HG03432 (cell line): ENCODE results near the gene ABAT.
"Not testable (repeated sequence)": the region's sequence is repeated elsewhere in the genome, so short reads cannot be mapped to it uniquely, and the experiment has no call there.

Experiments
- ATAC-seq: cut with Tn5 transposase; IDR thresholded peaks from one replicate; pipeline ENCODE4 v1.9.1; 2021; ENCODE audit warnings: mild to moderate bottlenecking, moderate library complexity; ENCODE audit not compliant: unreplicated experiment

ABAT gene

GRCh38 chr16:8678068-8678927 lies 3.9 kb downstream of the ABAT start:
- ATAC-seq, result no peak

- no peak for ATAC-seq
Measured at GRCh38 chr16:8679151-8679550, 4.7 kb downstream of the ABAT start.

- no peak for ATAC-seq
Measured at GRCh38 chr16:8682551-8683259, 8.3 kb downstream of the ABAT start.

GRCh38 chr16:8683640-8684039 lies 9.2 kb downstream of the ABAT start:
- ATAC-seq, result no peak

- no peak for ATAC-seq
Measured at GRCh38 chr16:8685617-8686016, 11.2 kb downstream of the ABAT start.

- ATAC-seq, result no peak
Measured at GRCh38 chr16:8686031-8686621, 11.7 kb downstream of the ABAT start.

- ATAC-seq, result no peak
Measured at GRCh38 chr16:8686879-8687278, 12.5 kb downstream of the ABAT start.

- no peak for ATAC-seq
Measured at GRCh38 chr16:8689686-8690085, 15.3 kb downstream of the ABAT start.

- ATAC-seq, result no peak
Measured at GRCh38 chr16:8691728-8692127, 17.3 kb downstream of the ABAT start.

GRCh38 chr16:8694795-8695728 lies 20.6 kb downstream of the ABAT start:
- no peak for ATAC-seq

GRCh38 chr16:8696880-8697279 lies 22.5 kb downstream of the ABAT start:
- ATAC-seq, result no peak

GRCh38 chr16:8697965-8698364 lies 23.5 kb downstream of the ABAT start:
- ATAC-seq, result no peak

GRCh38 chr16:8703693-8704092 lies 29.3 kb downstream of the ABAT start:
- no peak for ATAC-seq

- ATAC-seq, result no peak
Measured at GRCh38 chr16:8704098-8704497, 29.7 kb downstream of the ABAT start.

- ATAC-seq, result not testable (repeated sequence)
Measured at GRCh38 chr16:8705100-8705822, 30.8 kb downstream of the ABAT start.

- ATAC-seq, result no peak
Measured at GRCh38 chr16:8708536-8708935, 34.1 kb downstream of the ABAT start.

- ATAC-seq, result no peak
Measured at GRCh38 chr16:8712589-8713361, 38.4 kb downstream of the ABAT start.

- no peak for ATAC-seq
Measured at GRCh38 chr16:8713635-8714172, 39.3 kb downstream of the ABAT start.

GRCh38 chr16:8714174-8714573 lies 39.8 kb downstream of the ABAT start:
- no peak for ATAC-seq
